HG02798 (cell line): ENCODE results near the gene MPND.
A peak's percentile ranks its signal among the peaks of the same experiment; 100 is the strongest.

Experiments used
- ATAC-seq: cut with Tn5 transposase; IDR thresholded peaks from one replicate; pipeline ENCODE4 v1.9.1; 2021; ENCODE audit warnings: mild to moderate bottlenecking; ENCODE audit not compliant: unreplicated experiment, poor library complexity

Gene MPND

DNA sequence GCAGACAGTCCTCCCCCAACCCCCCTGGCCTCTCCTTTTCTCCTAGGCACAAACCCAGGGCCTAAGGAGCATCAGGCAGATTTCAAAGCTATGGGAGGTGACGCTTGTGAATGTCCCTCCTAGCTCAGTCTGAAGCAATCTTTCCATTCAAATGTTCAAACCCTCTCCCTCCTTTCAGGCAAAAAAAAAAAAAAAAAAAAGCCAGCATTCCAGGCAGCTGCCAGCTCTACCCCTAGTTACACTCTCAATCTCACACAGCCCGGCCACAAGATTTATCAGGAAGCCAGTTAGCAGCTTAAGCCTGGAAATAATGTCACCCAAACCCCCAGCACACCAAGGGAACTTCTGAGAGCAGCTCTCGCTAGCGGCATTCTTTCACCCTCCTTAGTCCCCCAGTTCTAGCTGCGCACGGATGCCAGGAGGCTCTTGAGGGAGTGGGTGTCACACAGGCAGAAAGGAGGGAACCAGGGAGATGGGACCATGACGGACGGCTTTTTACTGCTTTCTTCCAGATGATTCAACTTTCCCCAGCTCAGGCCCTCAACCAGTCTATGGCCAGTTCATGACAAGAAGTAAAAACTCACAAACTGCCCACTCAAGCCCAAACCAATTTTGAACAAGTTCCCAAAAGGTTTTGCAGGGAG, 50.7 kb downstream of the MPND start:
- no peak for ATAC-seq

DNA sequence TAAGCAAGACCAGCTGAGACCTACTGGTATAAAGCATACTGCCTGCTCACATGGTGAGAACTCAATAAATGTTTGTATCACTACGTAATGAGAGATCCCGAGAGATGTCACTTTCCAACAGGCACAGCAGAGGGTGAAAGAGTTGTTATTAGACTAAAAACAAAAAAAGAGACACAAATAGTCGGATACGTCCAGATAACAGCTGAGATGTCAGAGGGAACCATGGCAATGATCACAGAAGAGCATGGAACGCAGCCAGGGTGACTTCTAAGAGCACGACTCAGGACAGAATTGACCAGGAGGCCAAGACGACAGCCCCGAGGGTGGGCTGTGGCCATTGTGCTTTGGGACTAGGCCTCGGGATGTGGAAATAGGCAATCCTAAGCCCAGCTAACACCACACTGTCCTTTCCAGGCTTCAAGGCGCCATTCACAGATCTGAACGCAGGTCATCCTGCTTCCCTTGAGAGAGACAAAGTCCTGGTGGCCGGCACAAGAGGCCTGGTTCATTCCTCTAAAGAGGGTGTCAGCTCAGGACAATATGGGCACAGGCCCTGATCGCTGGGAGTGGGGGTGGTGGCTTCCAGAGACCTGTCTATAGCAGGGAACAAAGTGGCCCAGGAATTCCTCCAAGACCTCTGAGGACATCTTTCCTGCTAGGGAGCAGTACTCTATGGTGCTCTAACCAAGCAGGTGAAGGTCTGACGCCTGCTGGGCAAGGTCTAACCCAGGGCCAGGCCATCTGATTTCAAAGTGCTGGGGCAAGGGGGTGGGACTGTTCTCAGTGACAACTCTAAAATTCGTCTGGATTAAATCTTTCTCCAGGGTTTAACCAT, 53.8 kb downstream of the MPND start:
- no peak for ATAC-seq

DNA sequence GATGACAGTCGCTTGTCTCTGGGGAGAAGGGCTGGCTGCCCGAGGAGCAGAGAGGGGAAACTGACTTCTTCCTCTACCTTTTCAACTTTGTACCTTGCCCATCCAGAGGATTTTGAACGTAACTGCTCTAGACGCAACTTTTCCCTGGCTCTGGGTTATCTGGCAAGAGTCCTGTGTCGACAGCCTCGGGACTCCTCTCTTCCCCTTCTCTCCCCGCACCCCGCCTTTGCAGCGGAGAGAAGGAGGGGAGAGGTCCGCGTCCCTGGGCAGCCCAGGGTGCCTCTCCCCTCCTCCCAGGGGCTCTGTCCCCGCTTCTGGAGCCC, 56.4 kb downstream of the MPND start:
- no peak for ATAC-seq

DNA sequence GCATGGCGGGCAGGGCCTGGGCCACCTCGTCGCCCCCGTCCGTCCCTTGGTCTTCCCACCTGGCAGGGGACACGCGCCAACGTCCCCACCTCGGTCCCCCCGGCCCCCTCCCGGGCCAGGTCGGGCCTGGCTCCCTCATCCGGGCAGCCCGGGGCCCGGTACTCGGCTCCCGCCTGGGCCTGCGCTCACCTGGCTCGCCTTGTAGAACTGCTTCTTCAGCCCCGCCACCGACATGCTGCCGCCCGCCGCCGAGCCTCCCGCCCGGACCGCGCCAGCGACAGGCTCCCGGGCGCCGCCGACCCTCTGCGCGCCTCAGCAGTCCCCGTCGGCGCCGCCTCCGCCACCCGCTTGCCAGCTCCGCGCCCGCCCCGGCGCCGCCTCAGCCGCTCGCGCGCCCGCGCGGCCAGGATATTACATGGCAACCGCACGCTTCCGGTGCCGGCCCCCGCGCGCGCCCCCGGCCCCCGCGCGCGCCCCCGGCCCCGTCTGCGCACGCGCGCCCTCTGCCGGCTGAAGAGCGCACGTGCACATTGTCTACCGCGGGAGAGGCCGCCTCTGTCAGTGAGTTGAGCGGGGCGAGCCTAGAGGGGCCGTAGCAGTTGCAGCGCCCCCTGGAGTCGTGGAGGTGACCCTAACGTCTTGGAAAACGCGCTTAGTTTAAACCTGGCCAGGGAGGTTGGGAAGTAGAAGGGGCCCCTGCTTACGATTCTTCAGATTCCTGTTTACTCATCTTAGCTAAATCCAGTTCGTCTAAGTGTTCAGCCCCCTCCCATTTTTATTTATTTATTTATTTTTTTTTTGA, 57.0 kb downstream of the MPND start, which contains the start of gene SH3GL1:
Gene SH3GL1 (minus strand): TSS at position 413 of the 802 bp plus-strand sequence. CDS start 179 bp downstream, at position 234.
- peak; percentile 73 for ATAC-seq

DNA sequence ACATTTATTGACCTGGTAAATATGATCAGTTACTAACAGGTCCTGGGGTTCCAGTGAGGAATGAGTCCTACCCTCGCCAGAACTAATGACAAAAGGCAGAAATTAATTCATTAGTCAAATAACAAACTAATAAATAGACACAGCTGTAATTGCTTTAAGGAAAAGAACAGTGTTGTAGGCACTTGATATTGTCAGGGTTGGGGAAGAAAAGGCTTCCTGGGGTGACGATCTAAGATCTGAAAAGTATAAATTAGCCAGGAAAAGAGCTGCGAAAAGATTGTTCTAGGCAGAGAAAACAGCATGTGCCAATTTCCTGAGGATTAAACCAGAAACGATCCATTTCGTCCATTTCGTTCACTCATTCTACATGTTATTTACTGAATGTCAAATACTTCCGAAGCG, 58.4 kb downstream of the MPND start:
- no peak for ATAC-seq

DNA sequence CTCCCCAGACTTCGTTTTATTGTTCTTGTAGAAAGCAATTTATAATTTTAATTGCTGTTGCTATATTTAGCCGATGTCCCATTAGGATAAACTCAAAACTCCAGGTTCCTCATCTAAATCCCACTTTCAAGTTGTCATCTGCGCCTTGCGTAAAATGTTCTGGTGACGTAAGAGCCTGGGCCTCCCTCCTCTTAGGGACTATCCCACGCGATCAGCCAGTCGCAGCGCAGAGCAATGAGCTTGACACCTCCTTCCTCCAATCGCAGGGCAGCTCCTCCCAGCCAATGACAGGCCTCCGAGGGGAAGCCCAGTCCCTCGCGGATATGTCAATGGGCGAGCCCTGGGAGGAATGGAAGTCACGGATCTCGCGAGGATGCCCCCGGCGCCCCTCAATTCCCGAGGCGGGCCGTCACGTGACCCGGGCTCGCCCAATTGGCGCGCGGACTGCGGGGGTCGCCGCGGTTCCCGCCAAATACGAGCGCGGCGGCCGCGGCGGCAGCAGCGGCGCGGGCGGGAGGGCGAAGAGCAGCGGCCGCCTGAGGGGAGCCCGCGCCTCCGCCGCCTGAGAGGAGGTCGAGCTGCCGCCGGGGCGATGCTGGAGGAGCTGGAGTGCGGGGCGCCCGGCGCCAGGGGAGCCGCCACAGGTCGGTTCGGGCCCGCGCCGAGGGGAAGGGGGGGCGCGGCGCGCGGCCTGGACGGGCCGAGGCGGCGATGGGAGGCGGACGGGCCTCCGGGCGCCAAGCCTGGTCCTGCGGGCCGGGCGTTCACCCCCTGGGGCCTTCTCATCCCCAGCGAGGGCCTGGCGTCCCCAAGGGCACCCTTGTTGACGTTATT, 59.0 kb downstream of the MPND start, which contains the start of gene CHAF1A:
Gene CHAF1A (plus strand): TSS at position 470 of the 834 bp plus-strand sequence. CDS start 123 bp downstream, at position 593.
- peak; percentile 85 for ATAC-seq

DNA sequence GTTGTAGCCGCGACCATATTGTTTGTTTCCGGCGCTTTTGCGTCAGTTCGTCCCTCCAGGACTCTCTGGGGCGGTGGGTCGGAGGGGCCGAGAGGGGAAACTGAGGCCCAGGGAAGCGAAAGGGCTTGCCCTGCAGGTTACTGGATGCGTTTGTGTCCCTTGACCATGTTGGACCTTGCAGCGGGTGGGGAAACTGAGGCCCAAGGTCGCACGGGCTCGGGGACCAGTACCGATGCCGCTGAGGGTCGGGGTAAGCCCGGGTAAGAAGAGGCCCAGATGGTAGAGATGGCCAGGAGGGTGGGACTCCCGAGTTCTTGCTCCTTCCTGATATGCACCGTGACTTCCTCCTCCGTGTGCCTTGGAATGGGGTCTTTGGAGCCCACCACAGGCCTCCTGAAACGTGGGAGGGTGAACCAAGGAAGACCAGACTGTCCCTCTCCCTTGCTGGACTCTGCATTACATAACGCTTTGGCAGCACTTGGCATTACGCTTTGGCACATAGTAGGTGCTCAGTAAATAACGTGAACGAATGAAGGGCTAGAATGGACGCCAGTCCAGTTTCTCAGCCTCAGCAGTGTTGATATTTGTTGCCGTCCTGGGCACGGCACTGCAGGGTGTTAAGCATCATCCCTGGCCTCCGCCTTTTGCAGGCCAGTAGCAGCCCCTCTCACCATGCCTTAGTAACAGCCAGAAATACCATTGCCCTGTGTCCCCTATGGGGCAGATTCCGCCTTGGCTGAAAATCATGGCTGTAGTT, 59.8 kb downstream of the MPND start:
- ATAC-seq = no peak

DNA sequence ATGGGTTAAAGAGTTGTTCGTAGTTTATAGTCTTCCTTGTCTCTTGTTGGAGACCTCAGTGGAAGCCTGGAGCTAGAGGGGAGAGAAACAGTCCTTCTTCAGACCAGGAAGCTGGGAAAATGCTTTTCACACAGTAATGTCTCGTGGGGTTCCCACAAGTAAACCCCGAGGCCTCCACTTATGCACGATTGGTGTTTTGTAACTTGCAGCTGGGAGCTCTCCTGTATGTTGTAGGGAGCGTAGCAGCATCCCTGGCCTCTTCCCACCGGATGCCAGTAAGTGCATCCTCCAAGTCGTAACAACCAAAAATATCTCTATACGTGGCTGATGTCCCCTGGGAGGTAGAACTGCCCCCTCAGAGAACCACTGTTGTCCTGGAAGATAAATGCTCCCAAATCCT, 62.6 kb downstream of the MPND start:
- ATAC-seq = no peak

DNA sequence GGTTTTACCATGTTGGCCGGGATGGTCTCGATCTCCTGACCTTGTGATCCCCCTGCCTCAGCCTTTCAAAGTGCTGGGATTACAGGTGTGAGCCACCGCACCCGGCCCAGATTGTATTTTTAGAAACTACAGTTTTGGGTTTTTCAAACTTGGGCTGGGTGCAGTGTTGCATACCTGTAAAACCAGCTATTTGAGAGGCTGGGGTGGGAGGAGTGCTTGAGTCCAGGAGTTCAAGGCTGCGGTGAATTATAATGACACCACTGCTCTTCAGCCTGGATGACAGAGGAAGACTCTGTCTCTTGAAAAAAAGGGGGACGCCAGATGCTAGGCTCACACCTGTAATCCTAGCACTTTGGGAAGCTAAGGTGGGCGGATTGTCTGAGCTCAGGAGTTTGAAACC, 63.3 kb downstream of the MPND start:
- no peak for ATAC-seq

DNA sequence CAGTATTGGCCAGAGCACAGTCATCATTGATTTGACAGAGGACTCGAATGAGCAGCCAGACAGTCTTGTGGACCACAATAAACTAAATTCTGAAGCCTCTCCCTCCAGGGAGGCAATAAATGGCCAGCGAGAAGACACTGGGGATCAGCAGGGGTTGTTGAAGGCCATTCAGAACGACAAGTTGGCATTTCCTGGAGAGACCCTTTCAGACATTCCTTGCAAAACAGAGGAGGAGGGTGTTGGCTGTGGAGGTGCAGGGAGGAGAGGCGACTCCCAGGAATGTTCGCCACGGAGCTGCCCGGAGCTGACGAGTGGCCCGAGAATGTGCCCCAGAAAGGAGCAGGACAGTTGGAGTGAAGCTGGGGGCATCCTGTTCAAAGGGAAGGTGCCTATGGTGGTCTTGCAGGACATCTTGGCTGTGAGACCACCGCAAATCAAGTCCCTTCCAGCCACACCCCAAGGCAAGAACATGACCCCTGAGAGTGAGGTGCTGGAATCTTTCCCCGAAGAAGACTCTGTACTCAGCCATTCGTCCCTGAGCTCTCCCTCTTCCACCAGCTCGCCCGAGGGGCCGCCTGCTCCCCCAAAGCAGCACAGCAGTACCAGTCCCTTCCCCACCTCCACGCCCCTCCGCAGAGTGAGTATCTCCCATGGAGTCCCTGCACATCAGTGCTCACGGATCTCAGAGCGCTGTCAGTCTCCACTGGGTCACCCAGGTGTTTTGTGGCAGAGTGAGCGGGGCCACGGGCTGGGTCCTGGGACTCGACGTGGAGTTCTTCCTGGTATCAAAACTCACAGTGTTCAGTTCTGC, 66.0 kb downstream of the MPND start:
- no peak for ATAC-seq
